GM12801 (cell line): ENCODE measurements around the gene FSHR.

Source experiments
- TF ChIP-seq, protein P1 (sequence below): IDR thresholded peaks from one replicate; pipeline ENCODE4 v1.5.1; 2011; ENCODE audit warnings: control low read depth; ENCODE audit not compliant: insufficient read length; ENCODE audit errors: extremely low read depth

Gene FSHR

DNA sequence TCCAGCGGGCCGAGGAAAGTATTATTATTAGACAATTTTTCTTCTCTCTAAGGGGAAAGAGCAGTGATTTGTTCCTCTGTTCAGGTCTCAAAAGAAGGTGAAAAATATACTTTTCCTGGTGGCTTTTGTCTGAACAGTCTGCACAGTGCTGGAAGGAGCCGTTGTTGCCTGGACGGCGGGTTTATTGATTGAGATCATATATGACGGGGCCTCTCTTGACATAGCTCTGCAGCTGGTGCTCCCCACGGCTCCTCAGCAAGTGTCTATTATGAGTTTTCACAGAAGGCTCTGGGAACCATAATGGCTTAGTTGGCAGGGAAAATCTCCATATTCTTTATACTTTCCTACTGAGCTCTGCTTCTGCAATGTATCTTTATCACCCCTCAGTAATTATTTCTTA, 42.9 kb downstream of the FSHR start:
- TF ChIP-seq, protein P1, sequence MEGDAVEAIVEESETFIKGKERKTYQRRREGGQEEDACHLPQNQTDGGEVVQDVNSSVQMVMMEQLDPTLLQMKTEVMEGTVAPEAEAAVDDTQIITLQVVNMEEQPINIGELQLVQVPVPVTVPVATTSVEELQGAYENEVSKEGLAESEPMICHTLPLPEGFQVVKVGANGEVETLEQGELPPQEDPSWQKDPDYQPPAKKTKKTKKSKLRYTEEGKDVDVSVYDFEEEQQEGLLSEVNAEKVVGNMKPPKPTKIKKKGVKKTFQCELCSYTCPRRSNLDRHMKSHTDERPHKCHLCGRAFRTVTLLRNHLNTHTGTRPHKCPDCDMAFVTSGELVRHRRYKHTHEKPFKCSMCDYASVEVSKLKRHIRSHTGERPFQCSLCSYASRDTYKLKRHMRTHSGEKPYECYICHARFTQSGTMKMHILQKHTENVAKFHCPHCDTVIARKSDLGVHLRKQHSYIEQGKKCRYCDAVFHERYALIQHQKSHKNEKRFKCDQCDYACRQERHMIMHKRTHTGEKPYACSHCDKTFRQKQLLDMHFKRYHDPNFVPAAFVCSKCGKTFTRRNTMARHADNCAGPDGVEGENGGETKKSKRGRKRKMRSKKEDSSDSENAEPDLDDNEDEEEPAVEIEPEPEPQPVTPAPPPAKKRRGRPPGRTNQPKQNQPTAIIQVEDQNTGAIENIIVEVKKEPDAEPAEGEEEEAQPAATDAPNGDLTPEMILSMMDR: no peak

GRCh38 chr2:49111006-49111405, 43.3 kb downstream of the FSHR start:
- TF ChIP-seq, protein P1: no peak

- TF ChIP-seq, protein P1: no peak
Observed at GRCh38 chr2:49110571-49110970, 43.7 kb downstream of the FSHR start.

DNA sequence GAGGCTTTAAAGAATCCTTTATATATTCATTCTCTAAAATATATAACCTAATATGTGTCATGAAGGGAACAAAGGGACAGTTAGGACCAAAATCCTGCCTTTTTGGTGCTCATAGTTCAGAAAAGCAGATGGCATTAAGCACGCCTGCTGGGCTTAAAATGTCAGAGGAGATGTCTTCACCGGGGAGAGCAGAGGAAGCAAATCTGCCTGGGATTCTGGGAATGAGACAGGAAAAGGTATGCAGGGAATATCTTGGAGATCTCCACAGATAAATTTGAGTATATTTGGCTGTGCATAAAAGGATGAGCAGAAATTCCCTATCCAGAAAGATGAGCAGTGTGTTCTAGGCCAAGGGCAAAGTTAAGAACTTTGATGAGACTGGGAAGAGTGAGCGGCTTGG, 45.5 kb downstream of the FSHR start:
- TF ChIP-seq, protein P1: no peak

DNA sequence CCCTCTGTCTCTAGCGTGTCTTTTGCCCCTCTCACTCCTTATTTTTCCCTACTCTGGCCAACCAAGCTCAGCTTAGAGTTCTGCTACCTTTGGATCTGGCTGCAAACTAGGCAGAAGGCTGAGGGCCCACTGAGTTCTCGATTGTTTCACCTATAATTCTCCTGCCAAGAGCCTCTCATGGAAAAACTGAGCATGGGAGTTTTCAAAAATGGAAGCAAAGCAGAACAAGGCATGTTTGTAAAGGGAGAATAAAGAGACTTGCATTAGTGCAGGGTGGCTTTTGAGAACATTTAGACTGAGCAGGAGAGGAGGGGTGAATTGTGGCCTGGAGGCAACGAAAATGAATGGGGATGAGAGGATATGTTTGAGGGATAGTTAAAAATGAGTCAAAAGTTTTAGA, 45.9 kb downstream of the FSHR start:
- TF ChIP-seq, protein P1: no peak

DNA sequence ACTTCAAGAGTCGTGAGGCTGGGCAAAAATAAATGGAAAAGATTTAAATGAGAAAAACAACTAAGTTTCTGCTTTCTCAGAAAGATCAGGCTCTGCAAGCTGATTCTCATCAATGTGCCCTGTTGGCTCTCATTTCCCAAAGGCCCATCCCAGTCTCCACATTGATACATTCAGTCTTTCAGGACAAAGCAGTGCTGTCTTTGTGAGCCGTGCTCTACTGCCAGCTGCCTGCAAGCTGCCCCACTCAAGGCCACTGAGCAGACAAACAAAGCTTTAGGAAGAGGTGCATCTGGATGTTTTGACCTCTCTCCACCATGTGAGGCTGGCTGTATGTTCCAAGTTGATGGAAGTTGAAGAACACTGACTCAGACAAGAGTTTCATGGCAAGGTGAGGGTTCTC, 48.8 kb downstream of the FSHR start:
- TF ChIP-seq, protein P1: no peak

DNA sequence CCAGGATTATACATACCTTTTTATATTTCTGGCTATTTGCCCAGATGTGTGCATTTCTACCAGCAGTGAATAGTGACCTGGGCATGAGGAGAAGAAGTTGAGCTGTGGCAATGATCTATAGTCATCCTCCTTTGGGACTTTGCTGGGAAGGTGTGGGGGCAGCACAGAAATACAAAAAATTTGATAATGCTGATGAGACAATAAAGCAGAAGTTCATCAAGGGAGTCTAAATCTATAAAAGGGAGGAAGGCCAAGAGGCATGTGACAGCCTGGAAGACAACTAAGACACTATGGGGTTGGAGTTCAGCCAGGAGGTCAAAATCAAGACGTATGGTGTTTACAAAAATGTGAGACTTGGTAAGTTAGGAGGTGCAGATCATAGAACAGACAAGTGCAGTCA, 52.2 kb downstream of the FSHR start:
- TF ChIP-seq, protein P1: no peak

GRCh38 chr2:49080681-49081080, 73.6 kb downstream of the FSHR start:
- TF ChIP-seq, protein P1: no peak
